Right ventricle myocardium superior (tissue), 1 donor: ENCODE results near the gene C19orf47. TPM values are rescaled to one million over a fixed set of nuclear protein-coding genes. Genes with fewer than 3 reads are reported as not detected.

Experiments
- ATAC-seq: fragments of 200-7000 bp; cut with Tn5 transposase; one replicate; pipeline ENCODE4 v1.9.1; 2020; ENCODE audit warnings: mild to moderate bottlenecking; ENCODE audit not compliant: poor library complexity
- DNase-seq: peaks from one replicate; pipeline ENCODE4 v3.0.0-alpha.2; 2020
- intact Hi-C: fragments of 100-400 bp; cut with DNase I; formaldehyde crosslinking; loops from one replicate; pipeline ENCODE4 v1.11.2; 2022
- total RNA-seq: library from RNA; stranded (reverse); fragmentation: NEBNext Ultra II Directional; extraction: Animal tissue kit (Norgen Biotek cat#: 25700); gene quantifications from one replicate; pipeline ENCODE4 v1.2.1, GENCODE V29; 2021
- donor health status: DM: no; HTN: yes; CAD: no; lungs with severe emphysema.

C19orf47 gene
- total RNA-seq, 1 donor from 2014 or later = 209 TPM

GRCh38 chr19:40326201-40326600, 22.0 kb downstream of the C19orf47 start:
- intact Hi-C loops = no loop called here
- DNase-seq (no peak), ATAC-seq (no peak)

GRCh38 chr19:40323705-40324104, 24.5 kb downstream of the C19orf47 start:
- intact Hi-C loops = no loop called here
- DNase-seq (no peak), ATAC-seq (no peak)

GRCh38 chr19:40322951-40323615, 25.1 kb downstream of the C19orf47 start:
- DNase-seq (no peak), ATAC-seq (no peak)
- intact Hi-C loops = no loop called here

GRCh38 chr19:40322271-40322610, 26.0 kb downstream of the C19orf47 start:
- intact Hi-C loops = no loop called here
- no peak for ATAC-seq
- DNase-seq = no peak

- ATAC-seq = no peak
- intact Hi-C loops = no loop called here
- no peak for DNase-seq
Measured at GRCh38 chr19:40321566-40322270, 26.5 kb downstream of the C19orf47 start.

GRCh38 chr19:40321076-40321475, 27.1 kb downstream of the C19orf47 start:
- ATAC-seq (no peak), DNase-seq (no peak)
- intact Hi-C loops = no loop called here

GRCh38 chr19:40320558-40320935, 27.6 kb downstream of the C19orf47 start:
- ATAC-seq (no peak), DNase-seq (no peak)
- intact Hi-C loops = no loop called here

GRCh38 chr19:40317338-40317737, 30.9 kb downstream of the C19orf47 start:
- intact Hi-C loops = no loop called here
- ATAC-seq (no peak), DNase-seq (no peak)

GRCh38 chr19:40315812-40316470, 32.3 kb downstream of the C19orf47 start:
- ATAC-seq = peak; percentile 36
- no peak for DNase-seq
- intact Hi-C loops = no loop called here

GRCh38 chr19:40314656-40315055, 33.5 kb downstream of the C19orf47 start:
- ATAC-seq (no peak), DNase-seq (no peak)
- intact Hi-C loops = no loop called here

GRCh38 chr19:40313229-40313983, 34.8 kb downstream of the C19orf47 start:
- ATAC-seq (no peak), DNase-seq (no peak)
- intact Hi-C loops = no loop called here

- no peak for DNase-seq
- ATAC-seq = no peak
- intact Hi-C loops = no loop called here
Measured at GRCh38 chr19:40312533-40312932, 35.7 kb downstream of the C19orf47 start.

GRCh38 chr19:40309666-40310065, 38.5 kb downstream of the C19orf47 start:
- intact Hi-C loops = loop anchor here (10.0 kb wide), 1 partner anchor 215 kb away; no protein-coding TSS in a partner anchor
- DNase-seq (no peak), ATAC-seq (no peak)

GRCh38 chr19:40305403-40305802, 42.8 kb downstream of the C19orf47 start:
- DNase-seq (no peak), ATAC-seq (peak; percentile 89)
- intact Hi-C loops = loop anchor here (10.0 kb wide), 1 partner anchor 219 kb away; no protein-coding TSS in a partner anchor

- DNase-seq (no peak), ATAC-seq (no peak)
- intact Hi-C loops = loop anchor here (10.0 kb wide), 1 partner anchor 220 kb away; no protein-coding TSS in a partner anchor
Measured at GRCh38 chr19:40304306-40304705, 43.9 kb downstream of the C19orf47 start.

GRCh38 chr19:40303765-40304164, 44.4 kb downstream of the C19orf47 start:
- DNase-seq (no peak), ATAC-seq (no peak)
- intact Hi-C loops = loop anchor here (10.0 kb wide), 1 partner anchor 221 kb away; no protein-coding TSS in a partner anchor

- no peak for DNase-seq
- intact Hi-C loops = loop anchor here (10.0 kb wide), 1 partner anchor 222 kb away; no protein-coding TSS in a partner anchor
- ATAC-seq = no peak
Measured at GRCh38 chr19:40302224-40303011, 45.8 kb downstream of the C19orf47 start.

GRCh38 chr19:40300668-40301067, 47.5 kb downstream of the C19orf47 start:
- intact Hi-C loops = loop anchor here (10.0 kb wide), 1 partner anchor 224 kb away; no protein-coding TSS in a partner anchor
- no peak for DNase-seq
- no peak for ATAC-seq
